ENCODE measurements around the gene AOAH.

DNA sequence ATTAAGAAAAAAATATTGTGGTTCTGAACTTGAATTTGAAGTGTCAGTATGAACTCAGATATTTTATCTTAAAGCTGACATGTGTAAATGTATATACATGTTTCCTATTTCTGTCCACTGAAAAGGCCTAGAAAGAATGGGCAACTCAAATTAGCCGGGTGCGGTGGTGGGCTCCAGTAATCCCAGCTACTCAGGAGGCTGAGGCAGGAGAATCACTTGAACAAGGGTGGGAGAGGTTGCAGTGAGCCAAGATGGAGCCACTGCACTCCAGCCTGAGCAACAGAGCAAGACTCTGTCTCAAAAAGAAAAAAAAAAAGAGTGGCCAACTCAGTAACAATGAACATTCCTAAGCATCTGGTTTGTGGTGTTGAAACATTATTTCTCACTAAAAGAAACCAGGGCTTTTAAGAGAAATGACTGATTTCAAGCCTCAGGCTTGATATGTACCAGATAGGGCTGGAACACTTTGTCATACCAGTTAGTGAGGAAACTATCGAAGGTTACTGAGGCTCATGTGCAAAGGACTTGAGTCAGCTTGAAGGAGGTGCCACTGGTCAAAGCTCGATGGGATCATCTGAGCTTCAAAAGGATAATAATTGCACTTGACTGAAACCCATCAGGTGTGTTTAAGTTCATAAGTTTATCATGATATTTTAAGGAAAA lies 40.5 kb downstream of the AOAH start:
- TF ChIP-seq, protein P1, sequence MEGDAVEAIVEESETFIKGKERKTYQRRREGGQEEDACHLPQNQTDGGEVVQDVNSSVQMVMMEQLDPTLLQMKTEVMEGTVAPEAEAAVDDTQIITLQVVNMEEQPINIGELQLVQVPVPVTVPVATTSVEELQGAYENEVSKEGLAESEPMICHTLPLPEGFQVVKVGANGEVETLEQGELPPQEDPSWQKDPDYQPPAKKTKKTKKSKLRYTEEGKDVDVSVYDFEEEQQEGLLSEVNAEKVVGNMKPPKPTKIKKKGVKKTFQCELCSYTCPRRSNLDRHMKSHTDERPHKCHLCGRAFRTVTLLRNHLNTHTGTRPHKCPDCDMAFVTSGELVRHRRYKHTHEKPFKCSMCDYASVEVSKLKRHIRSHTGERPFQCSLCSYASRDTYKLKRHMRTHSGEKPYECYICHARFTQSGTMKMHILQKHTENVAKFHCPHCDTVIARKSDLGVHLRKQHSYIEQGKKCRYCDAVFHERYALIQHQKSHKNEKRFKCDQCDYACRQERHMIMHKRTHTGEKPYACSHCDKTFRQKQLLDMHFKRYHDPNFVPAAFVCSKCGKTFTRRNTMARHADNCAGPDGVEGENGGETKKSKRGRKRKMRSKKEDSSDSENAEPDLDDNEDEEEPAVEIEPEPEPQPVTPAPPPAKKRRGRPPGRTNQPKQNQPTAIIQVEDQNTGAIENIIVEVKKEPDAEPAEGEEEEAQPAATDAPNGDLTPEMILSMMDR (conservative IDR thresholded peaks at IDR 0.05; ENCODE audit: low read depth, low read length) = no peak
- TF ChIP-seq POLR2A (IDR thresholded peaks at IDR 0.05; ENCODE audit: low read depth, low read length) (no peak), MXI1 (IDR thresholded peaks at IDR 0.05; ENCODE audit: borderline replicate concordance, low read depth, low read length) (no peak), RAD21 (IDR thresholded peaks at IDR 0.05; ENCODE audit: low read length) (no peak), USF2 (IDR thresholded peaks at IDR 0.05; ENCODE audit: low read depth, low read length) (no peak), RFX5 (IDR thresholded peaks at IDR 0.05; ENCODE audit: low read depth, low read length) (no peak), CEBPB (IDR thresholded peaks at IDR 0.05; ENCODE audit: low read depth, low read length) (no peak), RCOR1 (IDR thresholded peaks at IDR 0.05; ENCODE audit: insufficient replicate concordance, low read length) (no peak), FOS (IDR thresholded peaks at IDR 0.05; ENCODE audit: low read depth, low read length) (no peak), NFE2L2 (IDR thresholded peaks at IDR 0.05; ENCODE audit: low read depth, low read length) (no peak), MAZ (IDR thresholded peaks at IDR 0.05; ENCODE audit: borderline replicate concordance, low read depth, low read length) (no peak), SMC3 (IDR thresholded peaks at IDR 0.05; ENCODE audit: low read depth, low read length) (no peak), CHD1 (IDR thresholded peaks at IDR 0.05; ENCODE audit: low read depth, low read length) (no peak)
- TF ChIP-seq, protein P2, sequence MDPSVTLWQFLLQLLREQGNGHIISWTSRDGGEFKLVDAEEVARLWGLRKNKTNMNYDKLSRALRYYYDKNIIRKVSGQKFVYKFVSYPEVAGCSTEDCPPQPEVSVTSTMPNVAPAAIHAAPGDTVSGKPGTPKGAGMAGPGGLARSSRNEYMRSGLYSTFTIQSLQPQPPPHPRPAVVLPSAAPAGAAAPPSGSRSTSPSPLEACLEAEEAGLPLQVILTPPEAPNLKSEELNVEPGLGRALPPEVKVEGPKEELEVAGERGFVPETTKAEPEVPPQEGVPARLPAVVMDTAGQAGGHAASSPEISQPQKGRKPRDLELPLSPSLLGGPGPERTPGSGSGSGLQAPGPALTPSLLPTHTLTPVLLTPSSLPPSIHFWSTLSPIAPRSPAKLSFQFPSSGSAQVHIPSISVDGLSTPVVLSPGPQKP (IDR thresholded peaks at IDR 0.05; ENCODE audit: borderline replicate concordance, low read depth, low read length) = no peak

All from IMR-90 (cell line).